RPMI7951 (cell line): ENCODE data around the gene EXOC4. TPM values are rescaled to one million over a fixed set of nuclear protein-coding genes. Genes with fewer than 3 reads are reported as not detected.

Experiments
- DNase-seq: peaks from one replicate; pipeline ENCODE4 v3.0.0-alpha.2; 2012; ENCODE audit warnings: low read depth
- total RNA-seq: library from RNA; depleted of rRNA; stranded (reverse); fragments of >200 nt; shearing (Covaris generic); gene quantifications from 2 replicates; pipeline ENCODE4 v1.2.3, GENCODE V29; 2014

EXOC4 gene
- total RNA-seq, 1 experiment from 2014 or later: 85.2 TPM

- DNase-seq: no peak
Measured at GRCh38 chr7:133824132-133824531, 571.3 kb downstream of the EXOC4 start.

- DNase-seq: no peak
Measured at GRCh38 chr7:133827707-133828623, 575.1 kb downstream of the EXOC4 start.

- no peak for DNase-seq
Measured at GRCh38 chr7:133828906-133829305, 576.0 kb downstream of the EXOC4 start.

GRCh38 chr7:133829336-133829897 lies 576.5 kb downstream of the EXOC4 start:
- peak; percentile 22 for DNase-seq

- DNase-seq: no peak
Measured at GRCh38 chr7:133830081-133830480, 577.2 kb downstream of the EXOC4 start.

GRCh38 chr7:133836666-133837065 lies 583.8 kb downstream of the EXOC4 start:
- DNase-seq: no peak

GRCh38 chr7:133837224-133837623 lies 584.3 kb downstream of the EXOC4 start:
- no peak for DNase-seq

GRCh38 chr7:133839121-133839520 lies 586.2 kb downstream of the EXOC4 start:
- no peak for DNase-seq

GRCh38 chr7:133843341-133843740 lies 590.5 kb downstream of the EXOC4 start:
- no peak for DNase-seq

GRCh38 chr7:133845005-133845404 lies 592.1 kb downstream of the EXOC4 start:
- DNase-seq: no peak

GRCh38 chr7:133846203-133846945 lies 593.5 kb downstream of the EXOC4 start:
- DNase-seq: peak; percentile 3

GRCh38 chr7:133850497-133851280 lies 597.8 kb downstream of the EXOC4 start:
- no peak for DNase-seq

- no peak for DNase-seq
Measured at GRCh38 chr7:133851411-133851810, 598.5 kb downstream of the EXOC4 start.

GRCh38 chr7:133853706-133854276 lies 600.9 kb downstream of the EXOC4 start:
- peak; percentile 76 for DNase-seq

GRCh38 chr7:133854739-133855138 lies 601.9 kb downstream of the EXOC4 start:
- peak; percentile 39 for DNase-seq

- no peak for DNase-seq
Measured at GRCh38 chr7:133857376-133858119, 604.7 kb downstream of the EXOC4 start.

- DNase-seq: no peak
Measured at GRCh38 chr7:133858311-133858710, 605.4 kb downstream of the EXOC4 start.

- no peak for DNase-seq
Measured at GRCh38 chr7:133859231-133859630, 606.4 kb downstream of the EXOC4 start.

- no peak for DNase-seq
Measured at GRCh38 chr7:133859871-133860450, 607.1 kb downstream of the EXOC4 start.

- DNase-seq: no peak
Measured at GRCh38 chr7:133860628-133861335, 607.9 kb downstream of the EXOC4 start.
